ENCODE measurements around the gene ABCA13. TPM values are rescaled to one million over a fixed set of nuclear protein-coding genes. Genes with fewer than 3 reads are reported as not detected.

ABCA13 gene
- total RNA-seq, 4 donors from 2014 or later: under 0.01 to 0.96 (median 0.35) TPM

- intact Hi-C loops (cut with DNase I; ENCODE audit: low total_unique reads): no loop called here
Measured at GRCh38 chr7:48250441-48250951, 79.2 kb downstream of the ABCA13 start.

GRCh38 chr7:48251766-48252165 is 80.5 kb downstream of the ABCA13 start:
- H3K27ac ChIP-seq: no peak overlapping the region
- no peaks in the 10 kb centered on the region for H3K4me1 ChIP-seq
- in situ Hi-C loops (cut with MboI; ENCODE audit: low pct_ligation_motif_present in 1 of 4, low pct_unique_long_range_greater_than_20kb in 1 of 4, low sequenced_read_pairs in 3 of 4) (no loop called here), intact Hi-C loops (cut with DNase I; ENCODE audit: low total_unique reads) (no loop called here)
- no peak overlapping the region for H3K4me3 ChIP-seq
- no peak for TF ChIP-seq EP300 (IDR thresholded peaks at IDR 0.05; ENCODE audit: low read depth)
- TF ChIP-seq POLR2A (IDR thresholded peaks at IDR 0.05): no peak
- no peak for TF ChIP-seq POLR2AphosphoS5 (IDR thresholded peaks at IDR 0.05)
- no peak for TF ChIP-seq CTCF (IDR thresholded peaks at IDR 0.05)
- H3K27me3 ChIP-seq: no peaks in the 10 kb centered on the region
- no peaks in the 10 kb centered on the region for H3K36me3 ChIP-seq
- WGBS, 2 donors (ENCODE audit: low coverage in 1 of 2): 64 to 81% methylated on average over 4 of the region's 4 CpGs
- H3K9me3 ChIP-seq: no peaks in the 10 kb centered on the region
- DNase-seq: no peak

More at GRCh38 chr7:48250441-48250951, 79.2 kb downstream of the ABCA13 start:
- WGBS, 2 donors (ENCODE audit: low coverage in 1 of 2): 63 to 68% methylated on average over 2 of the region's 2 CpGs
- no peak for DNase-seq
- no peak overlapping the region for H3K27ac ChIP-seq
- TF ChIP-seq POLR2A (IDR thresholded peaks at IDR 0.05): no peak
- TF ChIP-seq EP300 (IDR thresholded peaks at IDR 0.05; ENCODE audit: low read depth): no peak
- no peak for TF ChIP-seq CTCF (IDR thresholded peaks at IDR 0.05)
- no peak for TF ChIP-seq POLR2AphosphoS5 (IDR thresholded peaks at IDR 0.05)
- no peaks in the 10 kb centered on the region for H3K27me3 ChIP-seq
- H3K9me3 ChIP-seq: no peaks in the 10 kb centered on the region
- in situ Hi-C loops (cut with MboI; ENCODE audit: low pct_ligation_motif_present in 1 of 4, low pct_unique_long_range_greater_than_20kb in 1 of 4, low sequenced_read_pairs in 3 of 4): no loop called here
- no peaks in the 10 kb centered on the region for H3K36me3 ChIP-seq
- H3K4me1 ChIP-seq: no peaks in the 10 kb centered on the region
- H3K4me3 ChIP-seq: no peak overlapping the region

- Histone ChIP-seq H3K4me1 (no peaks in the 10 kb centered on the region), H3K27me3 (no peaks in the 10 kb centered on the region), H3K4me3 (no peak overlapping the region), H3K27ac (no peak overlapping the region), H3K36me3 (no peaks in the 10 kb centered on the region), H3K9me3 (no peaks in the 10 kb centered on the region)
- intact Hi-C loops (cut with DNase I; ENCODE audit: low total_unique reads): no loop called here
- 50 to 56% methylated on average over 1 to 2 of the region's 2 CpGs for WGBS, 2 donors (ENCODE audit: low coverage in 1 of 2)
- in situ Hi-C loops (cut with MboI; ENCODE audit: low pct_ligation_motif_present in 1 of 4, low pct_unique_long_range_greater_than_20kb in 1 of 4, low sequenced_read_pairs in 3 of 4): no loop called here
- TF ChIP-seq POLR2AphosphoS5 (IDR thresholded peaks at IDR 0.05): no peak
- TF ChIP-seq CTCF (IDR thresholded peaks at IDR 0.05): no peak
- TF ChIP-seq EP300 (IDR thresholded peaks at IDR 0.05; ENCODE audit: low read depth): no peak
- TF ChIP-seq POLR2A (IDR thresholded peaks at IDR 0.05): no peak
- no peak for DNase-seq
Measured at GRCh38 chr7:48252995-48253394, 81.7 kb downstream of the ABCA13 start.

GRCh38 chr7:48255046-48255445 is 83.8 kb downstream of the ABCA13 start:
- intact Hi-C loops (cut with DNase I; ENCODE audit: low total_unique reads) (no loop called here), in situ Hi-C loops (cut with MboI; ENCODE audit: low pct_ligation_motif_present in 1 of 4, low pct_unique_long_range_greater_than_20kb in 1 of 4, low sequenced_read_pairs in 3 of 4) (no loop called here)
- 29 to 39% methylated on average over 1 of the region's 1 CpG for WGBS, 2 donors (ENCODE audit: low coverage in 1 of 2)
- no peak for DNase-seq
- no peaks in the 10 kb centered on the region for H3K36me3 ChIP-seq
- H3K4me3 ChIP-seq: no peak overlapping the region
- H3K27me3 ChIP-seq: no peaks in the 10 kb centered on the region
- TF ChIP-seq CTCF (IDR thresholded peaks at IDR 0.05) (no peak), POLR2A (IDR thresholded peaks at IDR 0.05) (no peak), POLR2AphosphoS5 (IDR thresholded peaks at IDR 0.05) (no peak), EP300 (IDR thresholded peaks at IDR 0.05; ENCODE audit: low read depth) (no peak)
- no peaks in the 10 kb centered on the region for H3K9me3 ChIP-seq
- H3K27ac ChIP-seq: no peak overlapping the region
- H3K4me1 ChIP-seq: no peaks in the 10 kb centered on the region
